ENCODE measurements around the gene TAS2R19.

The TAS2R19 gene

GRCh38 chr12:10986812-10987211 lies 35.6 kb downstream of the TAS2R19 start, which contains the start of gene TAS2R50:
TAS2R50 (minus strand) TSS chr12:10986912; CDS start chr12:10986860, 52 bp downstream.
- DNase-seq: no peak

- no peak for DNase-seq
These were observed 40.2 kb downstream of the TAS2R19 start for GRCh38 chr12:10982244-10982643.

- no peak for DNase-seq
These were observed 47.5 kb downstream of the TAS2R19 start for GRCh38 chr12:10974965-10975364.
